Ovary (tissue), 9 donors: Measurements from ENCODE around the gene LGR5. TPM values are rescaled to one million over a fixed set of nuclear protein-coding genes. Genes with fewer than 3 reads are reported as not detected.

Experiments used
- DNase-seq, 5 donors: peaks; one replicate each; pipeline ENCODE4 v3.0.0-alpha.2; 2019 to 2020
- H3K27ac ChIP-seq, 2 donors: fragments of 200-600 bp; one replicate each; pipeline versions ENCODE4 v1.5.1 to v1.8.0; 2019 to 2022
- H3K27me3 ChIP-seq: fragments of 200-600 bp; one replicate; pipeline ENCODE4 v1.8.0; 2022
- H3K36me3 ChIP-seq: fragments of 200-600 bp; sonication (generic); one replicate; pipeline ENCODE4 v1.5.1; 2019
- H3K4me1 ChIP-seq: one replicate; pipeline ENCODE4 v1.8.1; 2013; ENCODE audit warnings: mild to moderate bottlenecking, moderate library complexity; ENCODE audit not compliant: insufficient read depth
- H3K4me3 ChIP-seq: fragments of 200-600 bp; sonication (generic); one replicate; pipeline ENCODE4 v1.5.1; 2017
- H3K9me3 ChIP-seq, 2 donors: fragments of 200-600 bp in 1 of 2; sonication (generic) in 1 of 2; one replicate each; pipeline versions ENCODE4 v1.5.1 to v1.8.1; 2013 to 2019; ENCODE audit warnings: mild to moderate bottlenecking in 1 of 2, moderate library complexity in 1 of 2
- EP300 ChIP-seq: sonication (generic); formaldehyde crosslinking; IDR thresholded peaks from one replicate; pipeline ENCODE4 v1.6.1; 2017; ENCODE audit warnings: antibody characterized with exemption
- POLR2A ChIP-seq: fragments of 450-650 bp; IDR thresholded peaks from one replicate; pipeline ENCODE4 v1.6.1; 2017; ENCODE audit warnings: antibody characterized with exemption, mild to moderate bottlenecking, moderate library complexity
- WGBS, 3 donors: extraction: QIAGEN DNeasy Blood & Tissue Kit in 1 of 3; methylation state at CpG; one replicate each; pipeline versions ENCODE4 v1.1.5 to v1.1.7; 2013 to 2017; 5-methylcytosine and 5-hydroxymethylcytosine counted together
- intact Hi-C, 4 donors: fragments of 100-400 bp; cut with DNase I; formaldehyde crosslinking; loops; one replicate each; pipeline versions ENCODE4 v1.11.0 to v1.15.1; 2022 to 2023
- polyA plus RNA-seq, 2 donors: library from polyadenylated mRNA; stranded (reverse); fragments of 200-250 nt in 1 of 2; fragments of 350-450 nt in 1 of 2; fragmentation: Illumina TruSeq in 1 of 2; extraction: RNeasy Lipid Tissue Mini Kit (QIAGEN cat#74804) in 1 of 2; gene quantifications; one replicate each; pipeline ENCODE4 v1.2.3, GENCODE V29; 2013 to 2014
- total RNA-seq, 7 donors: library from RNA; depleted of rRNA in 2 of 7; stranded (reverse); fragments of >200 nt in 2 of 7; fragmentation: NEBNext Ultra II Directional in 3 of 7; extraction: Animal tissue kit (Norgen Biotek cat#: 25700) in 3 of 7; gene quantifications; one replicate each; pipeline versions ENCODE4 v1.1.0 to v1.2.4, GENCODE V29; 2016 to 2023
- TF ChIP-seq, protein P1 (sequence below), 3 donors: fragments of 450-650 bp in 2 of 3; fragments of 200-600 bp in 1 of 3; IDR thresholded peaks; one replicate each; pipeline versions ENCODE4 v1.5.1 to v1.8.0; 2016 to 2022; ENCODE audit warnings: antibody characterized with exemption in 3 of 3, mild to moderate bottlenecking in 1 of 3
- donor health status: DM: no; HTN: no; CAD: no; lungs with moderate emphysema.
- donor health status: DM: no; HTN: no; CAD: no.
- donor health status: Bipolar disorder and iron deficiency.
- donor health status: DM: yes; HTN: yes; CAD: no.
- donor health status: DM: no; HTN: no; CAD: no.
- donor health status: DM: yes; HTN: yes; CAD: no.

LGR5 gene
- total and polyA plus RNA-seq, 9 donors = 0.31 to 3.5 (median 0.84) TPM

- WGBS, 3 donors = 83 to 89% (median 85%) methylated on average over 6 of the region's 6 CpGs
- no peaks in the 10 kb centered on the region for H3K27me3 ChIP-seq
- no peaks in the 10 kb centered on the region for H3K9me3 ChIP-seq
- no peak overlapping the region for H3K4me3 ChIP-seq
- H3K4me1 ChIP-seq = no peaks in the 10 kb centered on the region
- TF ChIP-seq EP300 = no peak
- no peak for TF ChIP-seq POLR2A
- TF ChIP-seq, protein P1, sequence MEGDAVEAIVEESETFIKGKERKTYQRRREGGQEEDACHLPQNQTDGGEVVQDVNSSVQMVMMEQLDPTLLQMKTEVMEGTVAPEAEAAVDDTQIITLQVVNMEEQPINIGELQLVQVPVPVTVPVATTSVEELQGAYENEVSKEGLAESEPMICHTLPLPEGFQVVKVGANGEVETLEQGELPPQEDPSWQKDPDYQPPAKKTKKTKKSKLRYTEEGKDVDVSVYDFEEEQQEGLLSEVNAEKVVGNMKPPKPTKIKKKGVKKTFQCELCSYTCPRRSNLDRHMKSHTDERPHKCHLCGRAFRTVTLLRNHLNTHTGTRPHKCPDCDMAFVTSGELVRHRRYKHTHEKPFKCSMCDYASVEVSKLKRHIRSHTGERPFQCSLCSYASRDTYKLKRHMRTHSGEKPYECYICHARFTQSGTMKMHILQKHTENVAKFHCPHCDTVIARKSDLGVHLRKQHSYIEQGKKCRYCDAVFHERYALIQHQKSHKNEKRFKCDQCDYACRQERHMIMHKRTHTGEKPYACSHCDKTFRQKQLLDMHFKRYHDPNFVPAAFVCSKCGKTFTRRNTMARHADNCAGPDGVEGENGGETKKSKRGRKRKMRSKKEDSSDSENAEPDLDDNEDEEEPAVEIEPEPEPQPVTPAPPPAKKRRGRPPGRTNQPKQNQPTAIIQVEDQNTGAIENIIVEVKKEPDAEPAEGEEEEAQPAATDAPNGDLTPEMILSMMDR (IDR thresholded peaks at IDR 0.05) = no peak
- no peak overlapping the region for H3K27ac ChIP-seq
- intact Hi-C loops = no loop called here
- H3K36me3 ChIP-seq = no peaks in the 10 kb centered on the region
- no peak for DNase-seq
These were observed 170.6 kb downstream of the LGR5 start for GRCh38 chr12:71610031-71610795.

GRCh38 chr12:71621938-71622337 lies 182.3 kb downstream of the LGR5 start:
- H3K27ac ChIP-seq = no peak overlapping the region
- H3K27me3 ChIP-seq = no peaks in the 10 kb centered on the region
- TF ChIP-seq, protein P1 (IDR thresholded peaks at IDR 0.05) = no peak
- WGBS, 3 donors = 91 to 100% (median 98%) methylated on average over 1 of the region's 1 CpG
- H3K4me3 ChIP-seq = no peak overlapping the region
- no peaks in the 10 kb centered on the region for H3K36me3 ChIP-seq
- H3K4me1 ChIP-seq = peaks cover 2% of the 10 kb centered on the region
- intact Hi-C loops = no loop called here
- no peaks in the 10 kb centered on the region for H3K9me3 ChIP-seq
- DNase-seq = no peak

DNA sequence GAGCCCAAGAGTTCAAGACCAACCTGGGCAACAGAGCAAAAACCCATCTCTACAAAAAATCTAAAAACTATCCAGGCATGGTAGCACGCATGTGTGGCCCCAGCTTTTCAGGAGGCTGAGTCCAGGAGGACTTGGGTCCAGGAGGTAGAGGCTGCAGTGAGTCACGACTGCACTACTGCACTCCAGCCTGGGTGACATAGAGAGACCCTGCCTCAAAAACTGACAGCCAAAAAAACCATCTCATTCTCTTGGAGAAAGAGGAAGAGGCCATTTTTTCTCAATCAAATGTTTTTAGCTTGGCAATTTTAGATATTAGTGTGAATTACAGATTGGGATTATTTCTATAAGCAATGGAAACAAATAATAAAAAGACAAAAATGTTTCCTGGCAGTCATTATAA lies 185.9 kb downstream of the LGR5 start:
- Histone ChIP-seq H3K27me3 (no peaks in the 10 kb centered on the region), H3K4me3 (no peak overlapping the region), H3K27ac (no peak overlapping the region), H3K9me3 (no peaks in the 10 kb centered on the region), H3K36me3 (no peaks in the 10 kb centered on the region), H3K4me1 (peaks cover 2% of the 10 kb centered on the region)
- intact Hi-C loops = no loop called here
- DNase-seq = no peak
- WGBS, 3 donors = 89 to 96% (median 93%) methylated on average over 2 of the region's 2 CpGs
- TF ChIP-seq EP300 = no peak
- TF ChIP-seq, protein P1 (IDR thresholded peaks at IDR 0.05) = no peak
- TF ChIP-seq POLR2A = no peak

- Histone ChIP-seq H3K27me3 (no peaks in the 10 kb centered on the region), H3K36me3 (no peaks in the 10 kb centered on the region), H3K4me3 (no peak overlapping the region), H3K4me1 (peaks cover 2% of the 10 kb centered on the region), H3K9me3 (no peaks in the 10 kb centered on the region), H3K27ac (no peak overlapping the region)
- intact Hi-C loops = no loop called here
- 5 to 15% (median 14%) methylated on average over 5 of the region's 5 CpGs for WGBS, 3 donors
- DNase-seq = no peak
- TF ChIP-seq EP300 = no peak
- TF ChIP-seq, protein P1 (IDR thresholded peaks at IDR 0.05) = no peak
- no peak for TF ChIP-seq POLR2A
These were observed 186.5 kb downstream of the LGR5 start for GRCh38 chr12:71626098-71626497.
